H9 (cell line): Measurements from ENCODE around the gene SLC37A2. TPM values are rescaled to one million over a fixed set of nuclear protein-coding genes. Genes with fewer than 3 reads are reported as not detected.
A peak's percentile ranks its signal among the peaks of the same experiment; 100 is the strongest.

Experiments used
- DNase-seq: peaks from one replicate; pipeline ENCODE4 v3.0.0-alpha.2; 2017
- H2AFZ ChIP-seq: one replicate; pipeline ENCODE4 v1.6.1; 2013; ENCODE audit warnings: mild to moderate bottlenecking, low read length, control low read depth, moderate library complexity
- H2AK5ac ChIP-seq: 2 replicates; pipeline ENCODE4 v1.6.1; 2013; ENCODE audit warnings: low read length, control low read depth, mixed read lengths; ENCODE audit not compliant: insufficient read length
- H2BK120ac ChIP-seq: one replicate; pipeline ENCODE4 v1.6.1; 2013; ENCODE audit warnings: low read depth, mild to moderate bottlenecking, low read length, control low read depth, inconsistent platforms; ENCODE audit not compliant: poor library complexity, severe bottlenecking
- H2BK12ac ChIP-seq: 2 replicates; pipeline ENCODE4 v1.6.1; 2013; ENCODE audit warnings: low read length, control low read depth, mixed read lengths, low read depth; ENCODE audit not compliant: insufficient read length
- H2BK15ac ChIP-seq: 2 replicates; pipeline ENCODE4 v1.6.1; 2013; ENCODE audit warnings: low read depth, low read length, control low read depth
- H2BK20ac ChIP-seq: one replicate; pipeline ENCODE4 v1.6.1; 2013; ENCODE audit warnings: low read depth, mild to moderate bottlenecking, low read length, control low read depth, inconsistent platforms; ENCODE audit not compliant: poor library complexity, severe bottlenecking
- H2BK5ac ChIP-seq: 2 replicates; pipeline ENCODE4 v1.6.1; 2013; ENCODE audit warnings: low read length, control low read depth, mixed read lengths; ENCODE audit not compliant: insufficient read length
- H3K14ac ChIP-seq: 2 replicates; pipeline ENCODE4 v1.6.1; 2013; ENCODE audit warnings: low read length, control low read depth; ENCODE audit not compliant: insufficient read depth
- H3K18ac ChIP-seq: 2 replicates; pipeline ENCODE4 v1.6.1; 2013; ENCODE audit warnings: low read depth, mild to moderate bottlenecking, mixed read lengths, low read length, control low read depth; ENCODE audit not compliant: insufficient read length
- H3K23ac ChIP-seq: 2 replicates; pipeline ENCODE4 v1.6.1; 2013; ENCODE audit warnings: low read length, control low read depth, mixed read lengths, low read depth; ENCODE audit not compliant: insufficient read length
- H3K23me2 ChIP-seq: 2 replicates; pipeline ENCODE4 v1.6.1; 2013; ENCODE audit warnings: low read depth, mild to moderate bottlenecking, mixed read lengths, low read length, control low read depth; ENCODE audit not compliant: insufficient read length, poor library complexity, severe bottlenecking
- H3K27ac ChIP-seq: 2 replicates; pipeline ENCODE4 v1.5.1; 2013; ENCODE audit warnings: low read length, control low read depth, mixed read lengths, low read depth; ENCODE audit not compliant: insufficient read length
- H3K27me3 ChIP-seq: 2 replicates; pipeline ENCODE4 v1.6.1; 2013; ENCODE audit warnings: low read length, control low read depth, inconsistent platforms; ENCODE audit not compliant: insufficient read depth
- H3K4ac ChIP-seq: 2 replicates; pipeline ENCODE4 v1.6.1; 2013; ENCODE audit warnings: low read depth, mild to moderate bottlenecking, control low read depth, inconsistent platforms, low read length, moderate library complexity
- H3K4me1 ChIP-seq: 2 replicates; pipeline ENCODE4 v1.6.1; 2013; ENCODE audit warnings: low read length, control low read depth, inconsistent platforms; ENCODE audit not compliant: insufficient read depth
- H3K4me2 ChIP-seq: 2 replicates; pipeline ENCODE4 v1.6.1; 2013; ENCODE audit warnings: low read length, control low read depth, mixed read lengths; ENCODE audit not compliant: insufficient read length, insufficient read depth
- H3K56ac ChIP-seq: 2 replicates; pipeline ENCODE4 v1.6.1; 2013; ENCODE audit warnings: low read depth, mild to moderate bottlenecking, mixed read lengths, low read length, control low read depth; ENCODE audit not compliant: insufficient read length
- H3K79me1 ChIP-seq: 2 replicates; pipeline ENCODE4 v1.6.1; 2013; ENCODE audit warnings: low read depth, mild to moderate bottlenecking, moderate library complexity, low read length, control low read depth, inconsistent platforms; ENCODE audit not compliant: insufficient read depth, poor library complexity, severe bottlenecking
- H3K79me2 ChIP-seq: 2 replicates; pipeline ENCODE4 v1.6.1; 2013; ENCODE audit warnings: low read length, control low read depth, inconsistent platforms; ENCODE audit not compliant: insufficient read depth
- H3K9ac ChIP-seq: 2 replicates; pipeline ENCODE4 v1.6.1; 2013; ENCODE audit warnings: low read length, control low read depth, mixed read lengths; ENCODE audit not compliant: insufficient read length; ENCODE audit errors: extremely low read depth
- H3K9me3 ChIP-seq: one replicate; pipeline ENCODE4 v1.6.1; 2013; ENCODE audit warnings: low read depth, low read length, inconsistent platforms; ENCODE audit not compliant: control insufficient read depth
- H3T11ph ChIP-seq: one replicate; pipeline ENCODE4 v1.6.1; 2013; ENCODE audit warnings: mild to moderate bottlenecking, low read length, control low read depth, inconsistent platforms
- H4K20me1 ChIP-seq: one replicate; pipeline ENCODE4 v1.6.1; 2013; ENCODE audit not compliant: control insufficient read depth, insufficient read length, insufficient read depth
- H4K5ac ChIP-seq: 2 replicates; pipeline ENCODE4 v1.6.1; 2013; ENCODE audit warnings: low read depth, mild to moderate bottlenecking, mixed read lengths, low read length, control low read depth; ENCODE audit not compliant: insufficient read length
- H4K8ac ChIP-seq: replicated peaks from 2 replicates; pipeline ENCODE4 v1.6.1; 2013; ENCODE audit warnings: low read length, control low read depth, mixed read lengths, low read depth; ENCODE audit not compliant: insufficient read length
- H4K91ac ChIP-seq: 2 replicates; pipeline ENCODE4 v1.6.1; 2013; ENCODE audit warnings: low read depth, mild to moderate bottlenecking, moderate library complexity, mixed read lengths, low read length, control low read depth; ENCODE audit not compliant: insufficient read length
- H3K27ac Mint-ChIP-seq, 3 experiments: 2 replicates in 2 of 3; 3 replicates in 1 of 3; pipeline ENCODE4 v1.8.0; 2020 to 2021; ENCODE audit warnings: mixed read lengths in 3 of 3, mild to moderate bottlenecking in 1 of 3, moderate library complexity in 1 of 3
- H3K27me3 Mint-ChIP-seq: 2 replicates; pipeline ENCODE4 v1.8.0; 2021; ENCODE audit warnings: low read depth, mild to moderate bottlenecking, moderate library complexity, mixed read lengths
- H3K36me3 Mint-ChIP-seq, 3 experiments: 2 replicates in 2 of 3; 3 replicates in 1 of 3; pipeline ENCODE4 v1.8.0; 2020 to 2021; ENCODE audit warnings: low read depth in 3 of 3, mixed read lengths in 3 of 3; ENCODE audit not compliant: insufficient read depth in 1 of 3
- H3K4me1 Mint-ChIP-seq, 2 experiments: 2 replicates each; pipeline ENCODE4 v1.8.0; 2020; ENCODE audit warnings: mixed read lengths in 2 of 2
- H3K4me3 Mint-ChIP-seq, 2 experiments: 2 replicates in 1 of 2; 3 replicates in 1 of 2; pipeline ENCODE4 v1.8.0; 2020 to 2021; ENCODE audit warnings: mild to moderate bottlenecking in 2 of 2, mixed read lengths in 2 of 2, moderate library complexity in 1 of 2
- H3K9me3 Mint-ChIP-seq, 2 experiments: 2 replicates in 1 of 2; 3 replicates in 1 of 2; pipeline ENCODE4 v1.8.0; 2020; ENCODE audit warnings: mild to moderate bottlenecking in 2 of 2, mixed read lengths in 2 of 2, moderate library complexity in 1 of 2
- WGBS: extraction: QIAGEN DNeasy Blood & Tissue Kit; methylation state at CpG from one replicate; pipeline ENCODE4 v1.1.7; 2013; ENCODE audit warnings: missing lambda C conversion rate, low lambda C conversion rate, mixed read lengths; ENCODE audit not compliant: insufficient read length; ENCODE audit errors: extremely low coverage; 5-methylcytosine and 5-hydroxymethylcytosine counted together
- total RNA-seq: library from RNA; stranded (reverse); gene quantifications from 2 replicates; pipeline ENCODE4 v1.2.1, GENCODE V29; 2021
- TF ChIP-seq, protein P1 (sequence below): fragments of 200-600 bp; sonication (generic); conservative IDR thresholded peaks from 3 replicates; pipeline ENCODE4 v1.8.0; 2021; ENCODE audit warnings: antibody characterized with exemption, mild to moderate bottlenecking

SLC37A2 gene
- total RNA-seq, 1 experiment from 2014 or later, result 1.2 TPM

DNA sequence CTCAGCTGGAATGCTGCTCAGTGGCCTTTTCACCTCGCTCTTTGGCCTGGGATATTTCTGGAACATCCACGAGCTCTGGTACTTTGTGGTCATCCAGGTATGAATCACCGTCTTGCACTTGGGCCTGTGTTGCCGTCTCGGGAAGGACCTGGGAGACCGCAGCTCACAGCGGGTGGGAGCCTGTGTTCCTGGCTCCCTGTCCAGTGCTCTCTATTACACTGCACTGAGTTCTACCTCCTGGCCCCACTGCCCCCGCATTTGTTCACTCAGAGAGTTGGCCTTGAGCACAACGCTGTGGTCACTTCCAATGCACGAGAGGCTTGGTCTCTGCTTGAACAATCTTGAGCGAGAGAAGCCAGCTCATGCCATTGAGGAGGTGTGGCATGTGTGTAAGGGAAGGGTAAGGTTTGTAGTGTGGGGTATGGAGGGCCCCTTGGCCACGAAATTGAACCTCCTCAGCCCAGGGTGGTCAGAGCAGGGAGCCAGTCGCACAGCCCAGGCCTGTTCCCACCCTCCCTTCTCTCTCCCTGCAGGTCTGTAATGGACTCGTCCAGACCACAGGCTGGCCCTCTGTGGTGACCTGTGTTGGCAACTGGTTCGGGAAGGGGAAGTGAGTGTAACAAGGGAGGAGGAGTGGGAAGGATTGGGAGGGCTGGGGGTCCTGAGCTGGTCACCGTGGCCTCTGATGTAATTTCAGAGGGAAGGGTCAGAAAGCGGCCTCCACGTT, 16.2 kb downstream of the SLC37A2 start:
- WGBS, result no CpG with 5 or more reads among the region's 18 CpGs
- Histone ChIP-seq H3K27me3 (no peaks in the 10 kb centered on the region), H3K56ac (no peak overlapping the region), H3K23me2 (no peaks in the 10 kb centered on the region), H3K23ac (no peak overlapping the region), H3K4me2 (no peak overlapping the region), H2BK20ac (no peak overlapping the region), H2BK120ac (no peak overlapping the region), H3K9ac (no peak overlapping the region), H4K5ac (no peak overlapping the region), H4K8ac (no peak overlapping the region), H3K79me1 (no peaks in the 10 kb centered on the region), H3K27ac (no peak overlapping the region), H4K20me1 (no peaks in the 10 kb centered on the region), H2BK5ac (no peak overlapping the region), H4K91ac (no peak overlapping the region), H3K79me2 (no peaks in the 10 kb centered on the region), H2BK15ac (no peak overlapping the region), H3K14ac (no peak overlapping the region), H2BK12ac (no peak overlapping the region), H3K4me1 (no peaks in the 10 kb centered on the region), H3T11ph (no peak overlapping the region), H3K18ac (no peak overlapping the region), H3K9me3 (no peaks in the 10 kb centered on the region), H2AFZ (no peak overlapping the region), H2AK5ac (no peak overlapping the region), H3K4ac (no peak overlapping the region)
- H3K27ac Mint-ChIP-seq, result 0 out of 7 replicates have a peak overlapping the region, but pooled peaks of 1 of the 3 experiments have one; percentile 46
- H3K27me3 Mint-ChIP-seq, result peaks cover 12% of the 10 kb centered on the region
- H3K9me3 Mint-ChIP-seq, result no peaks in the 10 kb centered on the region
- H3K36me3 Mint-ChIP-seq, result no peaks in the 10 kb centered on the region
- DNase-seq, result no peak
- H3K4me3 Mint-ChIP-seq, result no peak overlapping the region
- TF ChIP-seq, protein P1, sequence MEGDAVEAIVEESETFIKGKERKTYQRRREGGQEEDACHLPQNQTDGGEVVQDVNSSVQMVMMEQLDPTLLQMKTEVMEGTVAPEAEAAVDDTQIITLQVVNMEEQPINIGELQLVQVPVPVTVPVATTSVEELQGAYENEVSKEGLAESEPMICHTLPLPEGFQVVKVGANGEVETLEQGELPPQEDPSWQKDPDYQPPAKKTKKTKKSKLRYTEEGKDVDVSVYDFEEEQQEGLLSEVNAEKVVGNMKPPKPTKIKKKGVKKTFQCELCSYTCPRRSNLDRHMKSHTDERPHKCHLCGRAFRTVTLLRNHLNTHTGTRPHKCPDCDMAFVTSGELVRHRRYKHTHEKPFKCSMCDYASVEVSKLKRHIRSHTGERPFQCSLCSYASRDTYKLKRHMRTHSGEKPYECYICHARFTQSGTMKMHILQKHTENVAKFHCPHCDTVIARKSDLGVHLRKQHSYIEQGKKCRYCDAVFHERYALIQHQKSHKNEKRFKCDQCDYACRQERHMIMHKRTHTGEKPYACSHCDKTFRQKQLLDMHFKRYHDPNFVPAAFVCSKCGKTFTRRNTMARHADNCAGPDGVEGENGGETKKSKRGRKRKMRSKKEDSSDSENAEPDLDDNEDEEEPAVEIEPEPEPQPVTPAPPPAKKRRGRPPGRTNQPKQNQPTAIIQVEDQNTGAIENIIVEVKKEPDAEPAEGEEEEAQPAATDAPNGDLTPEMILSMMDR, result no peak
- peaks cover 3 to 6% of the 10 kb centered on the region in 2 experiments for H3K4me1 Mint-ChIP-seq
